PC-9 (cell line): ENCODE results near the gene HLCS. TPM values are rescaled to one million over a fixed set of nuclear protein-coding genes. Genes with fewer than 3 reads are reported as not detected.

Source experiments
- BruUV-seq: library from RNA; stranded (reverse); fragments of 400-500 nt; replicated peaks from 2 replicates; lab custom pipeline; 2021; lab: Mats Ljungman, UMichigan
- CTCF ChIA-PET: fragments of 300-600 bp; sonication (Branson Sonifier 250); formaldehyde crosslinking; loops from one replicate; lab custom pipeline; 2022; ENCODE audit warnings: antibody characterized with exemption; lab: Charles Lee
- POLR2A ChIA-PET: fragments of 300-600 bp; sonication (Branson Sonifier 250); formaldehyde crosslinking; loops from one replicate; lab custom pipeline; 2022; ENCODE audit warnings: antibody characterized with exemption; ENCODE audit not compliant: unreplicated experiment; lab: Charles Lee
- DNase-seq, 2 experiments: peaks; one replicate each; pipeline versions ENCODE4 v3.0.0 to v3.0.0-alpha.2; 2015 to 2022; ENCODE audit warnings: mixed read lengths in 1 of 2
- H2AFZ ChIP-seq: fragments of 200-600 bp; sonication (generic); 2 replicates; pipeline ENCODE4 v1.8.1; 2017; ENCODE audit warnings: antibody characterized with exemption
- H3F3A ChIP-seq: fragments of 200-600 bp; sonication (generic); 2 replicates; pipeline ENCODE4 v1.8.1; 2017; ENCODE audit warnings: antibody characterized with exemption, mild to moderate bottlenecking, low read depth; ENCODE audit not compliant: insufficient read depth
- H3K27ac ChIP-seq: fragments of 200-600 bp; sonication (generic); 2 replicates; pipeline ENCODE4 v1.6.1; 2016; ENCODE audit warnings: mixed run types
- H3K27me3 ChIP-seq: fragments of 200-600 bp; sonication (generic); 2 replicates; pipeline ENCODE4 v1.6.1; 2016; ENCODE audit warnings: low read depth, mixed run types; ENCODE audit not compliant: insufficient read depth
- H3K36me3 ChIP-seq: fragments of 200-600 bp; sonication (generic); 2 replicates; pipeline ENCODE4 v1.6.1; 2016; ENCODE audit warnings: low read depth, mixed run types
- H3K4me1 ChIP-seq: fragments of 200-600 bp; sonication (generic); replicated peaks from 2 replicates; pipeline ENCODE4 v1.6.1; 2016; ENCODE audit warnings: mixed run types; ENCODE audit not compliant: insufficient read depth
- H3K4me2 ChIP-seq: fragments of 200-600 bp; sonication (generic); 2 replicates; pipeline ENCODE4 v1.6.1; 2017; ENCODE audit warnings: mixed run types
- H3K4me3 ChIP-seq: fragments of 200-600 bp; sonication (generic); 2 replicates; pipeline ENCODE4 v1.6.1; 2016; ENCODE audit warnings: mixed run types
- H3K79me2 ChIP-seq: fragments of 200-600 bp; sonication (generic); 2 replicates; pipeline ENCODE4 v1.6.1; 2017; ENCODE audit warnings: low read depth, mixed run types
- H3K9me2 ChIP-seq: fragments of 200-600 bp; sonication (generic); 2 replicates; pipeline ENCODE4 v1.8.1; 2017; ENCODE audit warnings: mild to moderate bottlenecking; ENCODE audit not compliant: insufficient read depth
- H3K9me3 ChIP-seq: fragments of 200-600 bp; sonication (generic); 2 replicates; pipeline ENCODE4 v1.8.1; 2016; ENCODE audit warnings: low read depth; ENCODE audit not compliant: insufficient read depth
- H4K20me1 ChIP-seq: fragments of 200-600 bp; sonication (generic); 2 replicates; pipeline ENCODE4 v1.8.1; 2017; ENCODE audit not compliant: insufficient read depth
- EZH2 ChIP-seq: fragments of 200-600 bp; sonication (generic); IDR thresholded peaks from 2 replicates; pipeline ENCODE4 v1.8.0; 2017; ENCODE audit warnings: antibody characterized with exemption, low read depth
- intact Hi-C: fragments of 100-400 bp; cut with micrococcal nuclease; formaldehyde crosslinking; loops from one replicate; pipeline ENCODE4 v1.10.0; 2022; ENCODE audit not compliant: unreplicated experiment
- total RNA-seq: library from RNA; stranded (reverse); gene quantifications from 2 replicates; pipeline ENCODE4 v1.2.3, GENCODE V29; 2021
- TF ChIP-seq, protein P1 (sequence below): fragments of 200-600 bp; sonication (generic); conservative IDR thresholded peaks from 2 replicates; pipeline ENCODE4 v1.6.1; 2017; ENCODE audit warnings: mixed run types, antibody characterized with exemption, mild to moderate bottlenecking, moderate library complexity

HLCS gene
- total RNA-seq, 1 experiment from 2014 or later, result 21.6 TPM

DNA sequence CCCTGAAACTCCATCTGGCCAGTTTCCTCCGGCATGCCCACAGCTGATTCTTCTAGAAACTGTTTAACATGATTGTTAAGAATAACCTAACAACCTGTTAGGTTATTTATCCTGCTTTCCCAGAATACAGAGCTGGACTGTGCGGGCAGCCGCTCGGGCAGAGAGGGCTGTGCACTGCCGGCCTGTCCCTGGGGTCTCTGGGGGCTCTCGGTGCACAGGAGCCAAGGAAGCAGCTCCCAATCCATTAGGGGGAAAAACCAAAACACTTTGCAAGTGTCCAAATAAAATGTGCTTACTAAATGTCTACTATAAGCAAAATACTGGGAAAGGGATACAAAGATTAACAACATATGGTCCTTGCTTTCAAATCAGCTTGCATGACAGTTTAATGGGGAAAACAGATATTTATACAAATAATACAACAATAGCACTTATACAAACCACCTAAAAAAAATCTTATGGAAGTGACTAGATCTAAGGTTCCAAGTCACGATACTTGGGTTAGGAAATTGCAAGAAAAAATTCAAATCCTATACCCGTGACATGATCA is 50.7 kb downstream of the HLCS start:
- Histone ChIP-seq H3K36me3 (no peaks in the 10 kb centered on the region), H2AFZ (no peak overlapping the region), H3K4me1 (no peaks in the 10 kb centered on the region; the same call in 1 of the 2 replicates), H3K9me2 (no peaks in the 10 kb centered on the region), H3K4me2 (no peak overlapping the region), H3K79me2 (no peaks in the 10 kb centered on the region), H3K27me3 (no peaks in the 10 kb centered on the region), H4K20me1 (no peaks in the 10 kb centered on the region), H3F3A (no peaks in the 10 kb centered on the region; the same call in 1 of the 2 replicates), H3K27ac (no peak overlapping the region), H3K9me3 (no peaks in the 10 kb centered on the region), H3K4me3 (no peak overlapping the region)
- intact Hi-C loops, result loop anchor here (5.0 to 10.0 kb wide), 2 partner anchors 131 to 168 kb away; no protein-coding TSS in a partner anchor
- no peak for TF ChIP-seq EZH2
- TF ChIP-seq, protein P1, sequence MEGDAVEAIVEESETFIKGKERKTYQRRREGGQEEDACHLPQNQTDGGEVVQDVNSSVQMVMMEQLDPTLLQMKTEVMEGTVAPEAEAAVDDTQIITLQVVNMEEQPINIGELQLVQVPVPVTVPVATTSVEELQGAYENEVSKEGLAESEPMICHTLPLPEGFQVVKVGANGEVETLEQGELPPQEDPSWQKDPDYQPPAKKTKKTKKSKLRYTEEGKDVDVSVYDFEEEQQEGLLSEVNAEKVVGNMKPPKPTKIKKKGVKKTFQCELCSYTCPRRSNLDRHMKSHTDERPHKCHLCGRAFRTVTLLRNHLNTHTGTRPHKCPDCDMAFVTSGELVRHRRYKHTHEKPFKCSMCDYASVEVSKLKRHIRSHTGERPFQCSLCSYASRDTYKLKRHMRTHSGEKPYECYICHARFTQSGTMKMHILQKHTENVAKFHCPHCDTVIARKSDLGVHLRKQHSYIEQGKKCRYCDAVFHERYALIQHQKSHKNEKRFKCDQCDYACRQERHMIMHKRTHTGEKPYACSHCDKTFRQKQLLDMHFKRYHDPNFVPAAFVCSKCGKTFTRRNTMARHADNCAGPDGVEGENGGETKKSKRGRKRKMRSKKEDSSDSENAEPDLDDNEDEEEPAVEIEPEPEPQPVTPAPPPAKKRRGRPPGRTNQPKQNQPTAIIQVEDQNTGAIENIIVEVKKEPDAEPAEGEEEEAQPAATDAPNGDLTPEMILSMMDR, result no peak
- BruUV-seq, result no TSS peak
- POLR2A ChIA-PET, result no interaction called here
- CTCF ChIA-PET, result no interaction called here
- DNase-seq, result no peak

DNA sequence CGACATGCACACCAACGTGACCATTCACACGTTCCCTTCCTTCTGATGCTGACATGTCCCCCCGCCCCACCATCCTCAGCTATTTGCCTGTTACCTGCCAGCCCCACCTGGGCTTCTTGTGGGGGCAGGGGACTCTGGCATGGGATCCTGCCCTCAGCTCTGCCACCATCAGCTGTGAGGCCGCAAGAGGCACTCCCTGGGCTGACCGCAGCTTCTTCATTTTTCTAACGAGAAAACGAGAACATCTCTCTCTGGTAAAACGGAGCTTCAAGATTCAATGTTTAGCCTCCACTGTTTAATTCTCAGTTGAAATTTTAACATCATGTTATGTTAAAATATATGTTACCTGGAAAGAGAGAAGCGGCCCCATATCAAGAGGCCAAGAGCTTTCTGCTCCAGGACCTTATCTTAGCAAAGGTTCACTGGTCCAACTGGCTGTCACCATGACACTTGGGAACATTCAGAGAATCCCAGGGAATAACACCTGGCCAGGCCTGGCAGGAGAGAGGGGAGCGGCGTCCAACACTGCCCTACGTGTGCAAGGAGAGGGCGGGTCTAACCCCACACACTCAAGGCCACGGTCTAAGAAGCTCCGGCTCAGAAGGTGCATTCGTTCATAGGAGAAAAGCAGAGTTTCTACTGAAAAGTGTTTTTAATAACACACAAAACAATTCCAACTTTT is 51.3 kb downstream of the HLCS start:
- Histone ChIP-seq H3K4me2 (no peak overlapping the region), H3K27ac (no peak overlapping the region), H3K4me1 (peaks cover 5% of the 10 kb centered on the region), H4K20me1 (no peaks in the 10 kb centered on the region), H3K9me3 (no peaks in the 10 kb centered on the region), H3K9me2 (no peaks in the 10 kb centered on the region), H3K4me3 (no peak overlapping the region), H3K27me3 (no peaks in the 10 kb centered on the region), H3F3A (no peaks in the 10 kb centered on the region; the same call in 1 of the 2 replicates), H2AFZ (no peak overlapping the region), H3K79me2 (0 out of 2 replicates have a peak, but pooled peaks cover 3% of the 10 kb centered on the region), H3K36me3 (no peaks in the 10 kb centered on the region)
- no peak for DNase-seq
- BruUV-seq, result no TSS peak
- CTCF ChIA-PET, result no interaction called here
- POLR2A ChIA-PET, result no interaction called here
- TF ChIP-seq, protein P1, result no peak
- no peak for TF ChIP-seq EZH2
- intact Hi-C loops, result loop anchor here (5.0 to 10.0 kb wide), 2 partner anchors 130 to 168 kb away; no protein-coding TSS in a partner anchor

DNA sequence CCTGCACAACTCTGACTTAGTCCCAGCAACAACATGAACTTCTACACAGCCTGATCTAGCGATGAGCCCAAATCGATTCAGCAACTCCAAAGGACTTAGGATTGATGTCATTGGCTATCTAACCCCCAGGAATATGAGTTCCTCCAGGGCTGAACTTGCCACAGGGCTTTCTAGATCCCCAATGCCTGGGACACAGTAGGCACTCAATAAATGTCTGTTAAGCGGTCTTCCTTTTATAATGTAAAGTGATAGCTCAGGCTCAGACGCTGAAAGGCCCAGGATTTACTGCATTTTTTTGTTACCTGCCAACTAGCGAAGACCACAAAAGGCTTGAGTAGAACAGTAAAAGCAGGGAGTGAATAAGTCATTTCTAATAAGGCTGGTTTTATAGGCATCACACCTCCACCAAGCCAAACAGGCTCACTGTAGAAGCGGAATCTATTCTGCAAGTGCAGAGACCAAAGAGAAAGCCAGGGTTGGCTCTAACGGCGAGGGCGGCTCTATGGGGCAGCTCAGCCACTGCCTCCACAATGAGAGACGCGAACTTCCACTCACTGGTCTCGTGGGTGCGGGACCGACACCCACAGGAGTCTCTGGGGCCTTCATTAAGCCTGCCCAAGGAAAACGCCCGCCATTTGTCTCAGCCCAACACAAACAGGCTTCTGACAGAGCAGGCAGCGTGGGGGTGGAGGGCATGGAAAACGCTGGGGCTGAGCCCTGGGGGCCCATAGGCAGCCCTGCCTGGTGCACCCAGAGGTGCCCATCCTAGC is 52.0 kb downstream of the HLCS start:
- BruUV-seq, result no TSS peak
- no peaks in the 10 kb centered on the region for H4K20me1 ChIP-seq
- H3K4me3 ChIP-seq, result no peak overlapping the region
- intact Hi-C loops, result loop anchor here (5.0 to 10.0 kb wide), 2 partner anchors 130 to 167 kb away; no protein-coding TSS in a partner anchor
- no peaks in the 10 kb centered on the region for H3K9me3 ChIP-seq
- ChIA-PET POLR2A (interaction anchor here (0.6 kb wide), 1 partner anchor 280 kb away, joined by 3 read pairs; no protein-coding TSS in a partner anchor), CTCF (no interaction called here)
- H3K36me3 ChIP-seq, result no peaks in the 10 kb centered on the region
- no peak overlapping the region for H2AFZ ChIP-seq
- H3K27ac ChIP-seq, result no peak overlapping the region
- H3K4me1 ChIP-seq, result peaks cover 11% of the 10 kb centered on the region
- 0 out of 2 replicates have a peak, but pooled peaks cover 5% of the 10 kb centered on the region for H3K79me2 ChIP-seq
- no peak for DNase-seq
- no peak overlapping the region for H3K4me2 ChIP-seq
- no peaks in the 10 kb centered on the region for H3K9me2 ChIP-seq
- TF ChIP-seq EZH2, result no peak
- TF ChIP-seq, protein P1, result no peak
- no peaks in the 10 kb centered on the region; the same call in 1 of the 2 replicates for H3F3A ChIP-seq
- H3K27me3 ChIP-seq, result no peaks in the 10 kb centered on the region
